Central memory CD4-positive, alpha-beta T cell (primary cell): ENCODE results near the gene MROH2B.

Experiments
- DNase-seq: peaks from one replicate; pipeline ENCODE4 v3.0.0; 2022

MROH2B gene

DNA sequence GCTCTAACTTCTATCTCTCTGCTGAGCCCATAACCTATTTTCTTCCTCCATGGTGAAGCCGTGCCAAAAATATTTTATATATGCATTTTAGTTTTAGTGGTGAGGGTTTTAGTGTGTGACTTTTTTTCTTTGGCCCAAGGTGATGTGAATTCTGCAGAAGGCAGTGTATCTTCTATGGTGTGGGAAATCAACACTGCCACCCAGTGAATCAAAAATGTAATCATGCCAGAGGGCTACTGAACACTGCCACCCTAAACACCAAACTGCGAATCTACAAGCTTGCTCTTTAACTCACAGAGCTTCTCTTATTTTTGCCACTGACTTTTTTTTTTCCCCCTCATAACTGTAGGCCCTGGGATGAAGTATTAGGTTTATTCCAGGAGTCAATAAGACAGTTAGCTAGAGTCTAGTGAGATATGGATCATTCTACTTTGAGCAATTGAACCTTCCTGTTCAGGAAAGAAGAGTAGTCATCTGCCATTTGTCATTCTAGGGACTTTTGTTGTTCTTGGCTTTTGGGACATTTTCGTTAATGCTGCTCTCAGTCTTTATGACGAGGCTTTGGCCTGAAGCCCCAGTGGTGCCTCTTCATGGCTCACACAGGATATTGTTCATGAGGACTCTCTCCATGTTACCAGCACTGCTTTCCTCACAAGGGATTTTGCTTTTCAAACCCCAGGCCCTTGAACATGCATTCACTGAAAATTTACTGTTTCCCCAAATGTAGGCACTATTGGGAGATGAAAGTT is 108.8 kb downstream of the MROH2B start:
- no peak for DNase-seq

DNA sequence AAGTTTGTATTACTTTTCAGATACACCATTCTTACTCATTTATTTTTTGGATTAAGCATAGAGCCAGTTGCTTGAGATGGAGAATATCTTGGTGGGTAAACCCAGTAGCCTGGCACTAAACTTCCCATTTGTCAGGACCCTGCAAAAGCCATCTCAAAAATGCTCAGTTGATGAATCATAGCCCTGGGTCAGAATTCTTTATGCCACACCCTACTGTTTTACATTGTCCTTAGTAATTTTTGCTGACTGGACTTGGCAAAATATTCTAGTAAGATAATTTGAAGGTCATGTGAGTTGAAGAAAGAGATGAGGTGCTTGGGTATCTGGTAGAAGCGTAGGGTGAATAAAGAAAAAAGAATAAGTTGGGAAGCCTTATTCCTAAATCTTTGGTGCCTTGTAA is 111.1 kb downstream of the MROH2B start:
- no peak for DNase-seq

DNA sequence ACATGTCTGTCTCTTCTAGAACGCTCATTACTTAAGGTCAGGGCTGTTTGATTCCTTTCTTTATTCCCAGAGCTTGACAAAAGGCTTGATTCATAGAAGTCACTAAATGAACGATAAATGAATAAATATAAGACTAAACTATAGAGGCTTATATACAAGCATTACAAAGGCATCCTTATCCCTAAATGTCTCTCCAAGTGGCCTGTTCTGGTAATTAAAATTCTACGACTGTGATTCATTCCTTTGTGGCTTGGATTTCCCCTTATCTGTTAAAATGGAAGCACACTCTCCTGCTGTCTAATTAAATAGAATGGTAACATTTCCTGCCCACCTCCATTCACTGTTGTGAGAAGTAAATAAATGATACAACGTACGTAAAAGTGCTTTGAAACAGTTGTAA is 112.3 kb downstream of the MROH2B start:
- DNase-seq, result no peak

DNA sequence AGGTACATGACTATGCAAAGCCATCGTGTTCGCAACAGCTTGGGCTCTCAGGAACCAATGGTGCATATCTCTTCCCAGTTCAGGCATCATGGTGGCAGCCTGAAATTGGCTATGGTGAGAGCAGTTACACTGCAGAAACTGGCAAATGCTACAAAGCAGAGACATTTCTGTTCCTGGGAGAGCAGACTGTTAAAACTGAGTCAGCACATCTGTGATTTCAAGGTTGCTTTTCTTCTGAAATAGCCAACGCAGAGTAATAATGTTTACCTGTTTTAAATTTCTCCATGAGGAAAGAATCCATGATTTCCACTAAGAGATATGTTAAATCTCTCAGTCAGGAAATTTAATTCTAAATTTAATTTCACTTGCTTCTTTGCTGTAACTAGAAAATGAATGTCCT is 114.1 kb downstream of the MROH2B start:
- DNase-seq, result no peak

DNA sequence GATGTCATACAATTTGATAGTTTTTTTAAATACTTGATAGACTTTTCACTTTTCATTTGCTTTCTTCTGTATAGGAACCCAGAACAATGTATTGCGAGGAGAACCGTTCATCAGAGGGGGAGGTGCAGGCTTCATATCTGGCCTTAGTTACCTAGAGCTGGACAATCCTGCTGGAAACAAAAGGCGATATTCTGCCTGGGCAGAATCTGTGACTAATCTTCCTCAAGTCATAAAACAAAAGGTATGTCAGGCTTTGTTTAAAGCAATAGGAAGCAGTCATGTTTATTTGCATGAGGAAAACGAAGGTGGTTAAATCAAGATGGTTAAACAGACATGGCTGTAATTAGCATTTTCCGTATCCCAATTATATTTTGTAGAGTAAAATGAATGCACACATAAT is 115.8 kb downstream of the MROH2B start:
- DNase-seq, result no peak
